ENCODE measurements around the gene NR1I3.

The NR1I3 gene

DNA sequence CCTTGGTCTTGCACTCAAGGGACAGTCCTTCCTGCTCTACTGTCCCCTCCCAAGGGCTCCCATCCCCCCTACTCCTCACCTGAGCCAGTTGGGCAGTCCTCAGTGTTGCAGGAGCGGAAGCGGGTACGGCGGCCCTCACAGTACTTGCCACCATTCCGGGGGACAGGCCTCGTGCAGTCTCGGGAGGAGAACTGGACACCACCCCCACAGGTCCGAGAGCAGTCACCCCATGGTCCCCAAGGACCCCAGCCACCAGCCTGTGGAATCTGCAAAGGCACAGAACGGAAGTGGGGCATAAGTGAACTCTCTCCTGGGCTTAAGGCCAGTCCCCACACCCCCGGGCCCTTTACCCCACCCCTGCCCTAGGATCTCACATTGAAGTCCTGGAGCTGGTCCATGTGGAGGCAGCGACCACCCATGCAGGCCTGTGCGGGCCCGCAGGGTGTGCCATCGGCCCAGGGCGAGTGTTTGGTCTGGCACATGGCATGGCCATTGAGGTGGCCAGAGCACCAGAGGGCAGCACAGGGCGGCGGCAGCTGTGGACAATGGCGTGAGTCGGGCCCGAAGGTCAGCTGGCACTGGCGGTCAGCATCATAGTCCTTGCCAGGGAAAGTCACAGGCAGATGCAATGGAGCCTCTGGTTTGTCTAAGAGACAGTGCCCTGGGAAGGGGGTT, 44.3 kb downstream of the NR1I3 start:
- DNase-seq = no peak

DNA sequence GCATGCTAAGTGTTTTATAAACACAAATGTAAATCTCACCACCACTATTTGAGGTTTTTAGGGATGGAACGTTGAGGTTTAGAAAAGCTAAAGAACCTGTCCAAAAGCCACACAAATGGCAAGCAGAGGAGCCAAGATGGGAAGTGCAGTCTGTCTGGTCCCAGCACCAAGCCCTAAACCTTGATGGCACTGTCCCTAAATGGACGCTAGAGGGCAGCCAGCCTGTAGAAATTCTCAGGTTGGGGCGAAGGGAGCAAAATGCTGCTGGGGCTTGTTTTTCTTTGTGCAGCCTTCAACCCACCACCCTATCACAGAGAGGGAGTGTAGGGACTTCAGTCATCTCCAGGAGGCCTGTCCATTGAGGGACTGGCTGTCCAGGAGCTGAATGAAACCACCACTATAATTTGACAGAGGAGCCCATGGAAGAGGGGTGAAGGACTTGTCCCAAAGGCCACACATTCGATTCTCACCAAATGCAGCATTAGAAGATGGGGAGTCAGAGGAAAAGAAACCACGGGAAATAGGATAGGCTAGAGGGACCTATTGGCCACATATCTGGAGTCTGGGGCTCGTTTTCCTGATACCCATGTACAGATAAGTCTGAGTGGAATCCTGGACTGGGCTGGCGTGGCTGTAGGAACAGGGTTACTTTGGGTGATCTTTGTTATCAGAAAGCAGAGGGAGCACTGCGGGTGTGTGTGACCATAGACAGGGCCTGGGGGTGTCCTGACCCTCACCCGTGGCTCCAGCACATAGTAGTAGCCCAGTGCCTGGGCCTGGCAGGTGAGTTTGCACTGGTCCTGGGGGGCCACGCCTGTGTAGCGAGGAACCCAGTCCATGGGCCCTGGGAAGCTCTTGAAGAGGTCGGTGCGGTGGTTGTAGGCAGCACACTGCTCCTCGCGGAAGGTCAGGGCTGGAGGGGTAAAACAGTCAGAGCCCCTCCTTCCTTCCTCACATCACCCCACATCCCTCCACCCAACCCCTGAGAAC, 45.2 kb downstream of the NR1I3 start:
- DNase-seq = peak; percentile 63

- DNase-seq = no peak
Measured at GRCh38 chr1:161191971-161192370, 46.0 kb downstream of the NR1I3 start.

GRCh38 chr1:161190962-161191521, 47.0 kb downstream of the NR1I3 start:
- no peak for DNase-seq

GRCh38 chr1:161189036-161189435, 49.0 kb downstream of the NR1I3 start:
- no peak for DNase-seq

- no peak for DNase-seq
Measured at GRCh38 chr1:161188381-161188780, 49.6 kb downstream of the NR1I3 start.

- no peak for DNase-seq
Measured at GRCh38 chr1:161187311-161187710, 50.7 kb downstream of the NR1I3 start.

DNA sequence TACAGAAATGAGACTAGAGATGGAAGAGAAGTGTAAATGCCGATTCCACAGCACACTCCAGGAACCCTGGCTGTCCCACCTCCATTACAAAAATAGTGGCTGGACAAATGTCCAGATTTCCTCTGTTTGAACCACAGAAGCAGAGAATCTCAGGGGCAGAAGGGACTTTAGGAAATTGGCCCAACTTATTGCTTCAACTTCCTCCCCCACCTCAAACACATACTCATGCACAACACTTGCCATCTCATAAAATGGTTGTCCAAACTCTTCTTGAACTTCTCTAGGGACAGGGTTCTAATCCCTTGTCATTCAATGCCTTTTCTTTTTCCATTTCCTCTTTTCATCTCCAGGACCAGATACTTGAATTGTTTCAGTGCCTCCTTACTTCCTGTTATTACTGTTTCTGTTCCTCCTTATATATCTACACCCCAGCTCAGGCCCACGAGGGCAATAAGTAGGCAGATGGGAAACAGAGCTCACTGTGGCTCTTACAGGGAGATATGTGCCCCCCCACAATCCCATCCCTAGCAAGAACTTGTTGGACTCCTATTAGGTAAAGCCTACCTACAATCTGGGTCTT, 52.2 kb downstream of the NR1I3 start:
- DNase-seq = no peak

- DNase-seq = no peak
Measured at GRCh38 chr1:161185282-161185682, 52.7 kb downstream of the NR1I3 start.

- DNase-seq = no peak
Measured at GRCh38 chr1:161182214-161182613, 55.8 kb downstream of the NR1I3 start.

DNA sequence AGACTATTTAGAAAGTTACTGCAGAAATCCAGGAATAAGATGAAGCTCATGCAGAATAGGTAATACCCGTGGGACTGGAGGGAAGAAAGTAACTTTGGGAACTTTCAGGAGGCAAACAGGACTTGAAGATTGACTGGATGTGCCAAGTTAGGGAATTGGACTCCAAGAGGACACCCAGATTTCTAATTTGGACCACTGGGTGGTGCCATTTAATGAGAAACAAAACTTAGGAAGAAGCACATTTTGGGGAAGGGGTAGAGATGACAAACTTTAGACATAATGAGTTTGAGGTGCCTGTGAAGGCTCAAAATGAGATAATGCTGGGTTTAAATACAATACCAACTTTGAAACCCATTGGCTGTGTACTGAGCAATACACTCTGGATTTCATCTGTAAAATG, 57.4 kb downstream of the NR1I3 start:
- no peak for DNase-seq

GRCh38 chr1:161179698-161180097, 58.3 kb downstream of the NR1I3 start:
- DNase-seq = no peak

All from COR-L47 (cell line).